Measurements from ENCODE around the gene COL6A2.

The COL6A2 gene

DNA sequence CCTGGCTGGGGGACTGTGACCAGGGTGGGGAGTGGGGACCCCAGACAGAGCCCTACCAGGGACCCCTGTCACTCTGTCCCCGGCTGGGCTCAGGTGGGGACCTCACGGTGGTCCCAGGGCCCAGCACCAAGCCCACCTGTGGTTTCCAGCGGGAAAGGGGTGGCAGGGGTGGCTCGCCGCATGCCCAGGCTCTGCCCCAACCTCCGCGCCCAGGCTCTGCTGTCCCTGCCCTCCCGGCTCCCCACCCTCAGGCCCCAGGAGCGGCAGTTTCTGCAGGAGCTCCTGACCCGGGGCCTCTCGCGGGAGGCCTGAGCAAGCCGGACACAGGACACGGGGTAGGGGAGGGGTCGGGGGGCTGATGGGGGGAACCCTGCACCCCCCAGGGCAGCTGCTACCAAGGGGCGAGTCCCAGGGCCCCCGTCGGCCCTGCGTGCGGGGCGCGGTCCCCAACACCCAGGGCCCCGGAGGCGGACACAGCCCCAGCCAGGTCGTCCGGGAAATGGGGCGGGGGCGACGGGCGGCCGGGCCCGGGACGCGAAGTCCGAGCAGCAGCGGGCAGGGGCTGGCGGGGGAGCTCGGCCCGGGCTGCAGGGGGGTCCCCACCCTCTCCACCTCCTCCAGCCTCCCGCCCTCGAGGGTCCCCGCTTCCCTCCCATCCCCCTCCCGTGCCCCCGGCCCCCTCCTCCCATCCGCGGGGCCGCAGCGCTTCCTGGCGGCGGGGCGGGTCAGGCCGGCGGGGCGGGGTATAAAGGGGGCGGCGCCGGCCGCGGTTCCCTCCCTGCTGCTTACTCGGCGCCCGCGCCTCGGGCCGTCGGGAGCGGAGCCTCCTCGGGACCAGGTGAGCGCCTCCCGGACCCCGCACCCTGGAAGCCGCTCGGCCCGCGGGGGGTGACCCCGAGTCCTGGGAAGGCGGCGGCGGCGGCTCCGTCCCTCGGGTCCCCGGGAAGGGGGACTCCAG lies at the start of gene COL6A2:
Gene COL6A2 (plus strand): TSS at position 777 of the 958 bp plus-strand sequence.
- no peak within 1 kb of the TSS for H3K4me3 ChIP-seq (ENCODE audit: low read length)
- DNase-seq (ENCODE audit: low read depth) = no peak
- TF ChIP-seq CTCF (IDR thresholded peaks at IDR 0.05; ENCODE audit: insufficient read depth, low read depth, low read length, missing control alignments) = no peak

- no peak for TF ChIP-seq CTCF (IDR thresholded peaks at IDR 0.05; ENCODE audit: insufficient read depth, low read depth, low read length, missing control alignments)
- DNase-seq (ENCODE audit: low read depth) = peak; percentile 35
- H3K4me3 ChIP-seq (ENCODE audit: low read length) = no peak overlapping the region
These were observed 48.7 kb upstream of the COL6A2 start for GRCh38 chr21:46048926-46049889.

- no peak overlapping the region for H3K4me3 ChIP-seq (ENCODE audit: low read length)
- TF ChIP-seq CTCF (IDR thresholded peaks at IDR 0.05; ENCODE audit: insufficient read depth, low read depth, low read length, missing control alignments) = no peak
- no peak for DNase-seq (ENCODE audit: low read depth)
These were observed 47.8 kb upstream of the COL6A2 start for GRCh38 chr21:46049890-46050667.

- no peak for DNase-seq (ENCODE audit: low read depth)
- no peak for TF ChIP-seq CTCF (IDR thresholded peaks at IDR 0.05; ENCODE audit: insufficient read depth, low read depth, low read length, missing control alignments)
- no peak overlapping the region for H3K4me3 ChIP-seq (ENCODE audit: low read length)
These were observed 47.1 kb upstream of the COL6A2 start for GRCh38 chr21:46050668-46051378.

DNA sequence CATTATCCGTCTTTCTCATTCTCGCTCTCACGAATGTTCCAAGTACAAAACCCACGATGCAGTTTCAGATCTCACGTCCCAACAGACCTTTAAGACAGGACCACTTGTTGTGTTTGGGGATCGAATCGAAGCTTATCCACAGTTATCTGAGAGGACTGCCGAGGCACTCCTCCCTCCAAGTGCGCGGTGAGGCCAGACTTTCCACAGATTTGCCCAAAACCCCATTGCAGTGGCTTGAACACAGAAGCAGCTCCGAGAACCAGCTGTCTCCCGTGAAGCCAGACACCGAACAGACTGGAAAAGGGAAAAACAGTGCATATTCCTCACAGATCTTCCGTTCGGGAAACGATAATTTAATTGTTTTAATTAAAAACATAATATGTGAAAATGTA lies 46.5 kb upstream of the COL6A2 start:
- H3K4me3 ChIP-seq (ENCODE audit: low read length) = no peak overlapping the region
- no peak for TF ChIP-seq CTCF (IDR thresholded peaks at IDR 0.05; ENCODE audit: insufficient read depth, low read depth, low read length, missing control alignments)
- no peak for DNase-seq (ENCODE audit: low read depth)
